GM13976 (cell line): ENCODE data around the gene NLE1.
"Not testable (repeated sequence)": the region's sequence is repeated elsewhere in the genome, so short reads cannot be mapped to it uniquely, and the experiment has no call there.

Experiments
- DNase-seq: peaks from one replicate; pipeline ENCODE4 v3.0.0; 2012; ENCODE audit warnings: low spot score
- in situ Hi-C: fragments of 300-500 bp; cut with MboI; formaldehyde crosslinking; loops from one replicate; pipeline ENCODE4 v1.12.0; 2022; ENCODE audit warnings: low sequenced_read_pairs, mixed read lengths, inconsistent platforms; ENCODE audit not compliant: unreplicated experiment
- TF ChIP-seq, protein P1 (sequence below): IDR thresholded peaks from 2 replicates; pipeline ENCODE4 v1.5.1; 2012; ENCODE audit warnings: borderline replicate concordance, mild to moderate bottlenecking; ENCODE audit not compliant: insufficient read depth; ENCODE audit errors: extremely low read depth, missing control alignments, control extremely low read depth

The NLE1 gene

DNA sequence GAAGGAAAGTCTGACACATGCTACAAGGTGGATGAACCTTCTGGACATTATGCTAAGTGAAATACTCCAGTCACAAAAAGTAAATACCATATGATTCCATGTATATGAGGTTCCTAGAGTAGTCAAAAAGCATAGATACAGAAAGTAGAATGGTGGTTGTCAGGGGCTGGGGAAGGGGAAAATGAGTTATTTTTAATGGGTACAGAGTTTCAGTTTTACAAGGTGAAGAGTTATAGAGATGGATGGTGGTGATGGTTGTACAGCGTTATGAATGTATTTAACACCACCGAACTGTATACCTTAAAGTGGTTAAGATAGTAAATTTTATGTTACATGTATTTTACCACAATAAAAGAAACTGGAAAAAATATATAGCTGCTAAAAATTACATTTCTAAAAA is 40.4 kb downstream of the NLE1 start:
- TF ChIP-seq, protein P1, sequence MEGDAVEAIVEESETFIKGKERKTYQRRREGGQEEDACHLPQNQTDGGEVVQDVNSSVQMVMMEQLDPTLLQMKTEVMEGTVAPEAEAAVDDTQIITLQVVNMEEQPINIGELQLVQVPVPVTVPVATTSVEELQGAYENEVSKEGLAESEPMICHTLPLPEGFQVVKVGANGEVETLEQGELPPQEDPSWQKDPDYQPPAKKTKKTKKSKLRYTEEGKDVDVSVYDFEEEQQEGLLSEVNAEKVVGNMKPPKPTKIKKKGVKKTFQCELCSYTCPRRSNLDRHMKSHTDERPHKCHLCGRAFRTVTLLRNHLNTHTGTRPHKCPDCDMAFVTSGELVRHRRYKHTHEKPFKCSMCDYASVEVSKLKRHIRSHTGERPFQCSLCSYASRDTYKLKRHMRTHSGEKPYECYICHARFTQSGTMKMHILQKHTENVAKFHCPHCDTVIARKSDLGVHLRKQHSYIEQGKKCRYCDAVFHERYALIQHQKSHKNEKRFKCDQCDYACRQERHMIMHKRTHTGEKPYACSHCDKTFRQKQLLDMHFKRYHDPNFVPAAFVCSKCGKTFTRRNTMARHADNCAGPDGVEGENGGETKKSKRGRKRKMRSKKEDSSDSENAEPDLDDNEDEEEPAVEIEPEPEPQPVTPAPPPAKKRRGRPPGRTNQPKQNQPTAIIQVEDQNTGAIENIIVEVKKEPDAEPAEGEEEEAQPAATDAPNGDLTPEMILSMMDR = no peak
- DNase-seq = no peak
- in situ Hi-C loops = loop anchor here (25.0 kb wide), 1 partner anchor 564 kb away; no protein-coding TSS in a partner anchor

DNA sequence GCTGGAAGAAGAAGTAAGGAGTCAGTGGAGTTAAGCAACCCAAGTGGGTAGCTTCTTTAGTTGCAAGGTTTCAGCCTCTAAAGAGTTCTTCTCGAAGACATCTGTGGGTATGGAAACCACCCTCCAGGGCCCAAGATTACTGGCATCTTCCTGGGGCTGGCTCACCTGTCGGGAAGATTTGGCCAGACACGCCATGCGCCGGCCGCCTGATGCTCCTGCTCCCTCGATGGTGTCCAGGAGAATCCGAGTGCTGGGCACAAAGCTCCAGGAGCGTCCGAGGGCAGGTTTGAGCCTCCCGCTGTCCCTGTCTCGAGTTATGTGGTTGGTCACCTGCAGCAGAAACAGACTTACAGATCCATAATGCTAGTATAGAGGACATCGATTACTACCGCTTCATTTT is 41.1 kb downstream of the NLE1 start:
- in situ Hi-C loops = loop anchor here (25.0 kb wide), 1 partner anchor 564 kb away; no protein-coding TSS in a partner anchor
- no peak for DNase-seq
- TF ChIP-seq, protein P1 = no peak

DNA sequence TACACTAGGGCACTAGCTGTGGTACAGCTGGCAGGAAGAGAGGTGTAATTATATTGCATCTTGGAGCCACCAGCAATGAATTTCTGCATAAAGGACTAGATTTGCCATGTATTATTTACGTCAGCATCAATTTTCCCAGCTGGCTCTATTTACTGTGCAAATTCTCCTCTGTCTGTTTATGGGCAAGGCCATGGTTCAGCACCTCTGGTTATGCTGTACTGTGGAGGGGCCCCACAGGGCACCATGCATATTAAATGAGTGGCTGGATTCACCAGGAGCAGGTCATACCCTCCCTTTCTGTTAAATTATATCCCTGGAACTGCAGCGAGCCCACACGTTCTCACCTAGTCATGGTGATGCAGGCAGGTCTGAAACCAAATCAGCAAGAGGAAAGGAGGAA is 42.2 kb downstream of the NLE1 start:
- no peak for DNase-seq
- TF ChIP-seq, protein P1 = no peak
- in situ Hi-C loops = loop anchor here (10.0 to 25.0 kb wide), 2 partner anchors 95 to 563 kb away; no protein-coding TSS in a partner anchor

DNA sequence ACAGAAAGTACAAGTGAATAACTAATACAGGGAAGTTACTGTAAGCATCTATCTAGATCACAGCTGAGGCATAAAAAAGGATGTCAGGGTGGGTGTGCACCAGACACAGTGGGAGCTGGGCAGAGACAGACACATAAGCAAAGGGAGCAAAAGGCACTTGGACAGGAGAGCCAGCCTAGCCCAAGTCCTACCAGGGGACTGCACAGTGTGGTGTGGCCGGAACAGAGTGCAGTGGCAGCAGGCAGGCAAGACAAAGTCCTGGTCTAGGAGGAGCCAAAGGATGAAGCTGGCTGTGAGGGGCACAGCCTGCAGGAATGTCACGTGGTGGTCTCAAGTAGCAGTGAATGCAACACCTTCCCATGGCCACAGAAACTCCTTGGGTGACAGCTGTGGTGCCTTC is 44.3 kb downstream of the NLE1 start:
- no peak for DNase-seq
- in situ Hi-C loops = loop anchor here (10.0 kb wide), 1 partner anchor 93 kb away; no protein-coding TSS in a partner anchor
- TF ChIP-seq, protein P1 = no peak

DNA sequence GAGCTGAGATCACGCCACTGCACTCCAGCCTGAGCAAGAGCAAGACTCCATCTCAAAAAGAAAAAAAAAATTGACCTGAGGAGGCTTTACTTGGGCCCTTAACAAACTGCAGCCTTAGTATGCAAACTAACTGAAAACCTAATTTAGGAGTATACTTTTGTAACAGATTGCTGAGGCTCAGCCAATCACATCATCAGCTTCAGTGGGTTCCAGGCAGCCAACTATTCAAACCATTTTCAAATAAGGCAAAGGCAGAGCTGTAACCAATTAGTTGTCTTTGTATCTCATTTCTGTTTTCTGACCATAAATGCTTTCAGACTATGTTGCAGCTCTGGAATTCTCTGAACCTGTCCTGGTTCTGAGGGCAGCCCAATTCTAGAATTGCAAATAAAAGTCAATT is 46.4 kb downstream of the NLE1 start:
- DNase-seq = no peak
- TF ChIP-seq, protein P1 = no peak
- in situ Hi-C loops = loop anchor here (10.0 kb wide), 1 partner anchor 91 kb away; no protein-coding TSS in a partner anchor

DNA sequence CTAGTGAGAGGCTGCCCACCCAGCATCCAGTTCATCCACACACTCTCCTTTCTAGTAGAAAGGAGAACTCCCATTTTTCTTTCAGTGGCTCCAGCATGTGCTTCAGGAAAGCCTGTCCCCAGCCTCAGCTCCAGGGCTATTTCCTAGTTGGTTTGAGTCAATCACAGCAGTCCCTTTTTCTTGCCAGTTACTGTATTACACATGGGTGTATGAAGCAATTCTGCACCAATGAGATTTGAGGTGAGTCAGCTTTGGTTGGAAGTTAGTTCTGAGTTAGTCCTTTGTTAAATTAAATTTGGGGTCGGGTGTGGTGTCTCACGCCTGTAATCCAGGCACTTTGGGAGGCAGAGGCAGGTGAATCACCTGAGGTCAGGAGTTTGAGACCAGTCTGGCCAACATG is 47.2 kb downstream of the NLE1 start:
- in situ Hi-C loops = loop anchor here (10.0 kb wide), 1 partner anchor 90 kb away; no protein-coding TSS in a partner anchor
- TF ChIP-seq, protein P1 = no peak
- no peak for DNase-seq

DNA sequence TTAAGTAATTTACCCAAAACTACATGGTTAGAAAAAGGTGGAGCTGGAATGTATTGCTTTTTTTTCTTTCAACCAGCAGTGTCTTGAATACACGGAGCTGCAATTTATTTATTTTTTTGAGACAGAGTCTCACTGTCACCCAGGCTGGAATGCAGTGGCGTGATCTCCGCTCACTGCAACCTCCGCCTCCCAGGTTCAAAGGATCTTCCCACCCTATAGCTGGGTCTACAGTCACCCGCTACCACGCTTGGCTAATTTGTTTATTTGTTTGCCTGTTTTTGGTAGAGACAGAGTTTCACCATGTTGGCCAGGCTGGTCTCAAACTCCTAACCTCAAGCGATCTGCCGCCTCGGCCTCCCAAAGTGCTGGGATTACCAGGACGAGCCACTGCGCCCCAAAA is 51.4 kb downstream of the NLE1 start:
- in situ Hi-C loops = loop anchor here (10.0 kb wide), 1 partner anchor 86 kb away; no protein-coding TSS in a partner anchor
- not testable (repeated sequence) for DNase-seq
